GM12878 (cell line): ENCODE measurements around the gene RBX1. TPM values are rescaled to one million over a fixed set of nuclear protein-coding genes. Genes with fewer than 3 reads are reported as not detected.

ENCODE experiments used
- ATAC-seq: fragments of 200-7000 bp; cut with Tn5 transposase; 3 replicates; pipeline ENCODE4 v1.9.1; 2020; ENCODE audit warnings: mild to moderate bottlenecking, moderate library complexity
- BruUV-seq: library from RNA; stranded (reverse); fragments of 400-500 nt; replicated peaks from 2 replicates; lab custom pipeline; 2021; lab: Mats Ljungman, UMichigan
- CTCF ChIA-PET: fragments of 300-600 bp; sonication (Branson Sonifier 250); formaldehyde crosslinking; extraction: SDS; loops from one replicate; lab custom pipeline; 2021; ENCODE audit warnings: inconsistent platforms; lab: Yijun Ruan, JAX
- POLR2A ChIA-PET: fragments of 350-600 bp; formaldehyde crosslinking; extraction: SDS; loops from one replicate; lab custom pipeline; 2021; ENCODE audit warnings: inconsistent platforms; lab: Charles Lee
- RAD21 ChIA-PET: fragments of 300-600 bp; sonication (Branson Sonifier 250); formaldehyde crosslinking; loops from one replicate; lab custom pipeline; 2023; ENCODE audit warnings: antibody characterized with exemption; ENCODE audit not compliant: unreplicated experiment; lab: Charles Lee
- SMC1A ChIA-PET: fragments of 300-600 bp; sonication (Branson Sonifier 250); formaldehyde crosslinking; loops from one replicate; lab custom pipeline; 2023; ENCODE audit not compliant: unreplicated experiment, uncharacterized antibody; lab: Charles Lee
- DNase-seq: peaks from one replicate; pipeline ENCODE4 v3.0.0-alpha.2; 2011; ENCODE audit warnings: low read depth, low spot score
- FAIRE-seq: peaks from 3 replicates; lab custom pipeline; 2011; peaks lifted over from hg19 to GRCh38; lab: Jason Lieb, UNC
- H2AFZ ChIP-seq: 2 replicates; pipeline ENCODE4 v1.6.0; 2011; ENCODE audit warnings: low read depth, low read length, control low read depth; ENCODE audit not compliant: control insufficient read depth
- H3K27ac ChIP-seq: 2 replicates; pipeline ENCODE4 v1.5.1; 2011; ENCODE audit warnings: control low read depth; ENCODE audit not compliant: control insufficient read depth, insufficient read depth
- H3K27me3 ChIP-seq, 2 experiments: replicated peaks in 1 of 2; 2 replicates each; pipeline versions ENCODE4 v1.6.0 to v1.6.1; 2011; ENCODE audit warnings: low read length in 1 of 2; ENCODE audit not compliant: control insufficient read depth in 2 of 2, insufficient read depth in 2 of 2
- H3K36me3 ChIP-seq, 2 experiments: 2 replicates each; pipeline ENCODE4 v1.5.1; 2011; ENCODE audit warnings: low read length in 1 of 2; ENCODE audit not compliant: control insufficient read depth in 2 of 2, insufficient read depth in 2 of 2
- H3K4me1 ChIP-seq: 2 replicates; pipeline ENCODE4 v1.6.1; 2011; ENCODE audit warnings: mild to moderate bottlenecking, low read length, moderate library complexity, mixed read lengths; ENCODE audit not compliant: control insufficient read depth, insufficient read depth
- H3K4me2 ChIP-seq: 2 replicates; pipeline ENCODE4 v1.6.0; 2011; ENCODE audit warnings: control low read depth; ENCODE audit not compliant: control insufficient read depth, insufficient read depth
- H3K4me3 ChIP-seq: fragments of 200-600 bp; sonication (generic); 2 replicates; pipeline ENCODE4 v1.5.1; 2016
- H3K79me2 ChIP-seq: 2 replicates; pipeline ENCODE4 v1.6.0; 2011; ENCODE audit warnings: low read length; ENCODE audit not compliant: control insufficient read depth, insufficient read depth
- H3K9ac ChIP-seq: 2 replicates; pipeline ENCODE4 v1.8.0; 2011; ENCODE audit warnings: low read length, control low read depth, mixed read lengths; ENCODE audit not compliant: control insufficient read depth, insufficient read depth
- H3K9me3 ChIP-seq: replicated peaks from 3 replicates; pipeline ENCODE4 v1.5.1; 2011; ENCODE audit warnings: mild to moderate bottlenecking, low read length; ENCODE audit not compliant: control insufficient read depth, insufficient read depth
- H4K20me1 ChIP-seq: 2 replicates; pipeline ENCODE4 v1.6.0; 2011; ENCODE audit not compliant: control insufficient read depth, insufficient read depth
- BACH1 ChIP-seq: fragments of 450-650 bp; IDR thresholded peaks from 2 replicates; pipeline ENCODE4 v1.6.1; 2017; ENCODE audit warnings: mild to moderate bottlenecking, borderline replicate concordance
- BCL3 ChIP-seq: IDR thresholded peaks from 2 replicates; pipeline ENCODE4 v1.6.1; 2011; ENCODE audit warnings: borderline replicate concordance, low read depth, mild to moderate bottlenecking, moderate library complexity, low read length; ENCODE audit not compliant: insufficient read depth, poor library complexity, severe bottlenecking
- CBFB ChIP-seq: IDR thresholded peaks from 2 replicates; pipeline ENCODE4 v1.6.1; 2016; ENCODE audit warnings: antibody characterized with exemption, low read depth
- CREM ChIP-seq: IDR thresholded peaks from 2 replicates; pipeline ENCODE4 v1.6.1; 2014; ENCODE audit warnings: antibody characterized with exemption, low read depth
- EZH2 ChIP-seq: IDR thresholded peaks from 2 replicates; pipeline ENCODE4 v1.6.1; 2012; ENCODE audit warnings: low read depth, mild to moderate bottlenecking, control low read depth, inconsistent platforms, low read length, borderline replicate concordance; ENCODE audit not compliant: control insufficient read depth
- HDGF ChIP-seq: fragments of 450-650 bp; IDR thresholded peaks from 2 replicates; pipeline ENCODE4 v1.6.1; 2016; ENCODE audit warnings: antibody characterized with exemption
- IKZF1 ChIP-seq: fragments of 450-650 bp; conservative IDR thresholded peaks from 2 replicates; pipeline ENCODE4 v1.6.1; 2017; ENCODE audit warnings: antibody characterized with exemption, mild to moderate bottlenecking
- JUNB ChIP-seq: IDR thresholded peaks from 2 replicates; pipeline ENCODE4 v1.6.1; 2016; ENCODE audit warnings: antibody characterized with exemption, mild to moderate bottlenecking
- NR2F1 ChIP-seq: fragments of 450-650 bp; conservative IDR thresholded peaks from 2 replicates; pipeline ENCODE4 v1.6.1; 2017; ENCODE audit warnings: mild to moderate bottlenecking
- NRF1 ChIP-seq: conservative IDR thresholded peaks from 2 replicates; pipeline ENCODE4 v1.6.1; 2011; ENCODE audit warnings: mild to moderate bottlenecking, low read depth, low read length, improper control_type of control experiment
- PAX5 ChIP-seq: IDR thresholded peaks from 2 replicates; pipeline ENCODE4 v1.6.1; 2011; ENCODE audit warnings: low read depth, low read length, borderline replicate concordance
- PBX3 ChIP-seq: IDR thresholded peaks from 2 replicates; pipeline ENCODE4 v1.6.1; 2011; ENCODE audit warnings: mild to moderate bottlenecking, low read depth, low read length, moderate library complexity; ENCODE audit not compliant: insufficient replicate concordance
- PML ChIP-seq: IDR thresholded peaks from 2 replicates; pipeline ENCODE4 v1.6.1; 2012; ENCODE audit warnings: low read length, inconsistent platforms
- SUPT20H ChIP-seq: IDR thresholded peaks from 2 replicates; pipeline ENCODE4 v1.6.1; 2011; ENCODE audit warnings: low read depth, mild to moderate bottlenecking, low read length, moderate library complexity, borderline replicate concordance; ENCODE audit not compliant: control insufficient read depth
- ZBTB33 ChIP-seq: fragments of 450-650 bp; IDR thresholded peaks from 2 replicates; pipeline ENCODE4 v1.6.1; 2017; ENCODE audit warnings: mild to moderate bottlenecking
- ZNF217 ChIP-seq: fragments of 450-650 bp; IDR thresholded peaks from 2 replicates; pipeline ENCODE4 v1.6.1; 2017; ENCODE audit warnings: antibody characterized with exemption, mild to moderate bottlenecking
- ZNF592 ChIP-seq: fragments of 450-650 bp; IDR thresholded peaks from 2 replicates; pipeline ENCODE4 v1.6.1; 2017; ENCODE audit warnings: mild to moderate bottlenecking, moderate library complexity
- WGBS: methylation state at CpG from one replicate; pipeline ENCODE4 v1.1.6; 2016; ENCODE audit warnings: low lambda C conversion rate; ENCODE audit not compliant: insufficient replicate concordance, insufficient coverage; ENCODE audit errors: missing lambda C conversion rate; 5-methylcytosine and 5-hydroxymethylcytosine counted together
- in situ Hi-C: fragments of 300-500 bp; cut with MboI; formaldehyde crosslinking; loops from 9 replicates; pipeline ENCODE4 v1.14.3; 2018; ENCODE audit warnings: mixed read lengths
- intact Hi-C: fragments of 100-400 bp; cut with micrococcal nuclease; formaldehyde crosslinking; loops from one replicate; pipeline ENCODE4 v1.14.2; 2022; ENCODE audit not compliant: unreplicated experiment
- polyA plus RNA-seq, 11 experiments: library from polyadenylated mRNA; depleted of rRNA in 4 of 11; unstranded in 6 of 11; stranded (reverse) in 5 of 11; fragments of >200 nt; fragmentation: Nextera tagmentation in 4 of 11; fragmentation: Illumina TruSeq in 1 of 11; extraction: Ambion mirVana in 4 of 11; extraction: Trizol in 1 of 11; gene quantifications; 1 replicate in 1 of 11; 2 replicates in 10 of 11; pipeline versions ENCODE4 v1.2.1 to v1.2.3, GENCODE V29; 2011 to 2016; ENCODE audit warnings: inconsistent platforms in 2 of 11, missing spikeins in 2 of 11, low read depth in 1 of 11
- total RNA-seq, 4 experiments: library from RNA; depleted of rRNA in 3 of 4; stranded (reverse); fragments of >200 nt in 3 of 4; fragmentation: Illumina TruSeq in 1 of 4; extraction: Trizol in 1 of 4; gene quantifications; 2 replicates each; pipeline versions ENCODE4 v1.2.1 to v1.2.3, GENCODE V29; 2013 to 2021

The RBX1 gene
- total and polyA plus RNA-seq, 10 of the 15 experiments (the other 5 are each of a cell fraction or from before 2014, with no cell fraction given): 71.2 to 468 (median 184) TPM

- no peaks in the 10 kb centered on the region for H3K27me3 ChIP-seq
- TF ChIP-seq NRF1 (no peak), IKZF1 (no peak), BACH1 (no peak), ZNF217 (no peak), CREM (no peak), PML (no peak), BCL3 (no peak), ZBTB33 (no peak), EZH2 (no peak), PAX5 (no peak), SUPT20H (no peak), HDGF (no peak), CBFB (no peak), JUNB (no peak), NR2F1 (no peak), ZNF592 (no peak), PBX3 (no peak)
- TF ChIP-seq, all 136 proteins: peak for 0
- DNase-seq: no peak
- ChIA-PET RAD21 (no interaction called here), CTCF (no interaction called here), POLR2A (no interaction called here), SMC1A (interaction anchor here (0.8 kb wide), 1 partner anchor 9 kb away, joined by 3 read pairs; no protein-coding TSS in a partner anchor)
- no peak overlapping the region for H2AFZ ChIP-seq
- no peak overlapping the region for H3K9ac ChIP-seq
- no peaks in the 10 kb centered on the region for H3K9me3 ChIP-seq
- no peak overlapping the region for H3K27ac ChIP-seq
- no peak overlapping the region for H3K4me3 ChIP-seq
- ATAC-seq: no peak
- intact Hi-C loops: no loop called here
- no TSS peak for BruUV-seq
- no peak for FAIRE-seq
- no peak overlapping the region for H3K4me2 ChIP-seq
- 98% methylated on average over 5 of the region's 5 CpGs for WGBS
- H3K4me1 ChIP-seq: no peaks in the 10 kb centered on the region
- H3K79me2 ChIP-seq: no peaks in the 10 kb centered on the region
- no peaks in the 10 kb centered on the region for H4K20me1 ChIP-seq
- in situ Hi-C loops: no loop called here
- H3K36me3 ChIP-seq: peaks cover 2 to 3% of the 10 kb centered on the region in 2 experiments; a peak in 2 of 4 replicates
These were observed 31.7 kb upstream of the RBX1 start for GRCh38 chr22:40919446-40919845.
